WTC11 (cell line): ENCODE measurements around the gene OPN4. TPM values are rescaled to one million over a fixed set of nuclear protein-coding genes. Genes with fewer than 3 reads are reported as not detected.

Source experiments
- ATAC-seq: fragments of 200-7000 bp; cut with Tn5 transposase; 2 replicates; pipeline ENCODE4 v1.10.0; 2021; ENCODE audit warnings: mild to moderate bottlenecking, moderate library complexity
- CTCF ChIA-PET: fragments of 300-600 bp; sonication (Branson Sonifier 250); formaldehyde crosslinking; loops from one replicate; lab custom pipeline; 2021; ENCODE audit warnings: antibody characterized with exemption; lab: Charles Lee
- POLR2A ChIA-PET: fragments of 350-600 bp; sonication (Branson Sonifier 250); formaldehyde crosslinking; loops from one replicate; lab custom pipeline; 2021; ENCODE audit warnings: antibody characterized with exemption; lab: Charles Lee
- DNase-seq: peaks from one replicate; pipeline ENCODE4 v3.0.0; 2021; ENCODE audit warnings: low spot score
- H3K27ac Mint-ChIP-seq: 2 replicates; pipeline ENCODE4 v1.8.0; 2021; ENCODE audit warnings: mixed read lengths
- H3K27me3 Mint-ChIP-seq: 2 replicates; pipeline ENCODE4 v1.8.0; 2021; ENCODE audit warnings: low read depth, mild to moderate bottlenecking, moderate library complexity, mixed read lengths
- H3K36me3 Mint-ChIP-seq: 2 replicates; pipeline ENCODE4 v1.8.0; 2021; ENCODE audit warnings: mixed read lengths
- H3K4me1 Mint-ChIP-seq: 2 replicates; pipeline ENCODE4 v1.8.0; 2022; ENCODE audit warnings: mixed read lengths
- H3K4me3 Mint-ChIP-seq: 2 replicates; pipeline ENCODE4 v1.8.0; 2021; ENCODE audit warnings: mild to moderate bottlenecking, moderate library complexity, mixed read lengths
- H3K9me3 Mint-ChIP-seq: 2 replicates; pipeline ENCODE4 v1.8.0; 2021; ENCODE audit warnings: mixed read lengths
- CREB1 ChIP-seq: sonication (generic); formaldehyde crosslinking; IDR thresholded peaks from 2 replicates; pipeline ENCODE4 v1.8.0; 2023; ENCODE audit warnings: mild to moderate bottlenecking, missing genetic modification reagents
- EMX1 ChIP-seq: fragments of 250-450 bp; sonication (Bioruptor Pico); IDR thresholded peaks from 2 replicates; pipeline ENCODE4 v1.8.0; 2021; ENCODE audit warnings: mild to moderate bottlenecking
- IRF2 ChIP-seq: sonication (generic); formaldehyde crosslinking; IDR thresholded peaks from 2 replicates; pipeline ENCODE4 v1.8.0; 2022; ENCODE audit warnings: low read depth, missing genetic modification reagents, borderline replicate concordance
- MYBL2 ChIP-seq: sonication (generic); formaldehyde crosslinking; IDR thresholded peaks from 2 replicates; pipeline ENCODE4 v1.8.1; 2023; ENCODE audit warnings: mild to moderate bottlenecking, moderate library complexity, missing genetic modification reagents
- NFATC4 ChIP-seq: fragments of 250-450 bp; sonication (Bioruptor Pico); IDR thresholded peaks from 2 replicates; pipeline ENCODE4 v1.9.0; 2021; ENCODE audit warnings: mild to moderate bottlenecking
- NR1H2 ChIP-seq: sonication (generic); formaldehyde crosslinking; IDR thresholded peaks from 2 replicates; pipeline ENCODE4 v1.9.0; 2021; ENCODE audit warnings: mild to moderate bottlenecking, moderate library complexity, missing genetic modification reagents
- RELA ChIP-seq: sonication (generic); formaldehyde crosslinking; IDR thresholded peaks from 2 replicates; pipeline ENCODE4 v1.8.1; 2022; ENCODE audit warnings: missing genetic modification reagents, mild to moderate bottlenecking, borderline replicate concordance
- SMAD3 ChIP-seq: sonication (generic); formaldehyde crosslinking; IDR thresholded peaks from 2 replicates; pipeline ENCODE4 v1.8.0; 2022; ENCODE audit warnings: missing genetic modification reagents, mild to moderate bottlenecking, borderline replicate concordance
- SMAD4 ChIP-seq: sonication (generic); formaldehyde crosslinking; IDR thresholded peaks from 2 replicates; pipeline ENCODE4 v1.8.0; 2022; ENCODE audit warnings: mild to moderate bottlenecking, missing genetic modification reagents
- USF1 ChIP-seq: sonication (generic); formaldehyde crosslinking; IDR thresholded peaks from 2 replicates; pipeline ENCODE4 v1.8.0; 2022; ENCODE audit warnings: mild to moderate bottlenecking, missing genetic modification reagents
- ZBTB43 ChIP-seq: sonication (generic); formaldehyde crosslinking; IDR thresholded peaks from 2 replicates; pipeline ENCODE4 v1.8.1; 2023; ENCODE audit warnings: mild to moderate bottlenecking, missing genetic modification reagents
- ZNF317 ChIP-seq: sonication (generic); formaldehyde crosslinking; IDR thresholded peaks from 2 replicates; pipeline ENCODE4 v1.8.1; 2023; ENCODE audit warnings: low read depth, mild to moderate bottlenecking, moderate library complexity, missing genetic modification reagents, borderline replicate concordance
- ZNF416 ChIP-seq: fragments of 250-450 bp; sonication (Bioruptor Pico); IDR thresholded peaks from 2 replicates; pipeline ENCODE4 v1.9.0; 2021; ENCODE audit warnings: mild to moderate bottlenecking, inconsistent platforms
- ZNF423 ChIP-seq: fragments of 250-450 bp; sonication (Bioruptor Pico); IDR thresholded peaks from 2 replicates; pipeline ENCODE4 v2.1.2; 2022; ENCODE audit warnings: mild to moderate bottlenecking, moderate library complexity
- total RNA-seq: library from RNA; stranded (reverse); gene quantifications from 3 replicates; pipeline ENCODE4 v1.2.3, GENCODE V29; 2021

The OPN4 gene
- total RNA-seq, 1 experiment from 2014 or later, result not detected

GRCh38 chr10:86668297-86669165 is 14.2 kb downstream of the OPN4 start, which contains the start of gene LDB3:
Gene LDB3 (plus strand): TSS chr10:86668511. CDS start chr10:86668692, 181 bp downstream.
- CTCF ChIA-PET, result interaction anchor here (0.6 to 1.3 kb wide), 3 partner anchors 16 to 1005 kb away, joined by 3 to 7 read pairs (median 6); no protein-coding TSS in a partner anchor
- Mint-ChIP-seq H3K27me3 (no peaks in the 10 kb centered on the region), H3K4me3 (no peak within 1 kb of the TSS), H3K4me1 (peaks cover 46% of the 10 kb centered on the region), H3K27ac (no peak within 1 kb of the TSS; the same call in 1 of the 2 replicates), H3K9me3 (no peaks in the 10 kb centered on the region), H3K36me3 (no peaks in the 10 kb centered on the region)
- TF ChIP-seq USF1, result no peak
- peak; percentile 83 for TF ChIP-seq ZNF423
- POLR2A ChIA-PET, result no interaction called here
- ATAC-seq (peak; percentile 7; the same call in 1 of the 2 replicates), DNase-seq (no peak)

GRCh38 chr10:86670290-86670811 is 16.0 kb downstream of the OPN4 start:
- Mint-ChIP-seq H3K27ac (no peak overlapping the region), H3K9me3 (no peaks in the 10 kb centered on the region), H3K4me1 (peaks cover 54% of the 10 kb centered on the region), H3K36me3 (no peaks in the 10 kb centered on the region), H3K27me3 (no peaks in the 10 kb centered on the region), H3K4me3 (no peak overlapping the region)
- no peak for DNase-seq
- ChIA-PET CTCF (interaction anchor here (2.8 kb wide), 1 partner anchor 14 kb away, joined by 19 read pairs; no protein-coding TSS in a partner anchor), POLR2A (no interaction called here)
- TF ChIP-seq RELA (CRISPR knock-in tag) (0 out of 2 replicates have a peak, but pooled peaks have one; percentile 2), CREB1 (CRISPR knock-in tag) (no peak), NR1H2 (no peak), ZBTB43 (CRISPR knock-in tag) (no peak), NFATC4 (CRISPR knock-in tag) (no peak)
- no peak for ATAC-seq

GRCh38 chr10:86670876-86671275 is 16.5 kb downstream of the OPN4 start:
- POLR2A ChIA-PET, result no interaction called here
- no peak overlapping the region for H3K27ac Mint-ChIP-seq
- peaks cover 50% of the 10 kb centered on the region for H3K4me1 Mint-ChIP-seq
- ATAC-seq (no peak), DNase-seq (no peak)
- CTCF ChIA-PET, result interaction anchor here (1.4 to 2.8 kb wide), 5 partner anchors 8 to 275 kb away, joined by 4 to 19 read pairs (median 6); no protein-coding TSS in a partner anchor
- no peaks in the 10 kb centered on the region for H3K27me3 Mint-ChIP-seq
- H3K36me3 Mint-ChIP-seq, result no peaks in the 10 kb centered on the region
- TF ChIP-seq SMAD4, result no peak
- 0 out of 2 replicates have a peak, but pooled peaks have one; percentile 6 for TF ChIP-seq RELA (CRISPR knock-in tag)
- H3K9me3 Mint-ChIP-seq, result no peaks in the 10 kb centered on the region
- H3K4me3 Mint-ChIP-seq, result no peak overlapping the region

GRCh38 chr10:86671419-86671818 is 17.1 kb downstream of the OPN4 start:
- H3K27ac Mint-ChIP-seq, result no peak overlapping the region
- peak; percentile 6 for ATAC-seq
- H3K4me3 Mint-ChIP-seq, result no peak overlapping the region
- DNase-seq, result no peak
- no peak for TF ChIP-seq SMAD4
- no peak for TF ChIP-seq MYBL2 (CRISPR knock-in tag)
- TF ChIP-seq ZNF317 (CRISPR knock-in tag), result no peak
- TF ChIP-seq IRF2 (CRISPR knock-in tag), result no peak
- TF ChIP-seq ZNF416 (CRISPR knock-in tag), result no peak
- no peak for TF ChIP-seq SMAD3
- no peak for TF ChIP-seq EMX1 (CRISPR knock-in tag)
- H3K36me3 Mint-ChIP-seq, result no peaks in the 10 kb centered on the region
- no peaks in the 10 kb centered on the region for H3K9me3 Mint-ChIP-seq
- POLR2A ChIA-PET, result no interaction called here
- peaks cover 49% of the 10 kb centered on the region for H3K4me1 Mint-ChIP-seq
- H3K27me3 Mint-ChIP-seq, result no peaks in the 10 kb centered on the region
- CTCF ChIA-PET, result interaction anchor here (0.6 to 2.8 kb wide), 6 partner anchors 9 to 274 kb away, joined by 3 to 19 read pairs (median 6); no protein-coding TSS in a partner anchor
